Body of pancreas (tissue), 4 donors: Measurements from ENCODE around the gene NEDD9. TPM values are rescaled to one million over a fixed set of nuclear protein-coding genes. Genes with fewer than 3 reads are reported as not detected.

Experiments used
- ATAC-seq: fragments of 150-250 bp; one replicate; pipeline ENCODE4 v1.9.1; 2016
- DNase-seq, 4 donors: peaks; one replicate each; pipeline ENCODE4 v3.0.0-alpha.2; 2019
- H3K27ac ChIP-seq, 4 donors: fragments of 200-600 bp; sonication (generic); 1 replicate in 3 of 4; 2 replicates in 1 of 4; pipeline versions ENCODE4 v1.5.1 to v1.6.1; 2016 to 2019; ENCODE audit warnings: mild to moderate bottlenecking in 1 of 4, mixed read lengths in 1 of 4, moderate library complexity in 1 of 4
- H3K27me3 ChIP-seq, 2 donors: fragments of 200-600 bp; sonication (generic); one replicate each; pipeline ENCODE4 v1.6.0; 2016; ENCODE audit warnings: mild to moderate bottlenecking in 1 of 2
- H3K36me3 ChIP-seq, 2 donors: fragments of 200-600 bp; sonication (generic); replicated peaks in 1 of 2; 2 replicates each; pipeline ENCODE4 v1.5.1; 2016; ENCODE audit warnings: low read depth in 2 of 2; ENCODE audit not compliant: insufficient read depth in 1 of 2
- H3K4me1 ChIP-seq: fragments of 200-600 bp; sonication (generic); one replicate; pipeline ENCODE4 v1.6.0; 2016
- H3K4me3 ChIP-seq, 2 donors: fragments of 200-600 bp; sonication (generic); 1 replicate in 1 of 2; 2 replicates in 1 of 2; pipeline ENCODE4 v1.5.1; 2016 to 2019
- H3K9me3 ChIP-seq, 3 donors: fragments of 200-600 bp; sonication (generic); 1 replicate in 2 of 3; 2 replicates in 1 of 3; pipeline ENCODE4 v1.5.1; 2016
- POLR2A ChIP-seq, 3 donors: fragments of 450-650 bp; IDR thresholded peaks; one replicate each; pipeline ENCODE4 v1.6.1; 2016; ENCODE audit warnings: antibody characterized with exemption in 3 of 3, mild to moderate bottlenecking in 2 of 3
- WGBS, 2 donors: methylation state at CpG; one replicate each; pipeline ENCODE4 v1.1.5; 2017; 5-methylcytosine and 5-hydroxymethylcytosine counted together
- intact Hi-C: fragments of 100-400 bp; cut with DNase I; formaldehyde crosslinking; loops from one replicate; pipeline ENCODE4 v1.15.1; 2023
- total RNA-seq, 2 donors: library from RNA; depleted of rRNA; stranded (reverse); fragments of >200 nt; gene quantifications; one replicate each; pipeline ENCODE4 v1.1.0, GENCODE V29; 2016
- TF ChIP-seq, protein P1 (sequence below), 7 experiments: fragments of 450-650 bp in 4 of 7; fragments of 200-600 bp in 3 of 7; sonication (generic) in 3 of 7; IDR thresholded peaks; one replicate each; pipeline ENCODE4 v1.5.1; 2016 to 2019; ENCODE audit warnings: antibody characterized with exemption in 7 of 7

NEDD9 gene
- total RNA-seq, 2 donors from 2014 or later: 22.8 to 58.3 TPM

DNA sequence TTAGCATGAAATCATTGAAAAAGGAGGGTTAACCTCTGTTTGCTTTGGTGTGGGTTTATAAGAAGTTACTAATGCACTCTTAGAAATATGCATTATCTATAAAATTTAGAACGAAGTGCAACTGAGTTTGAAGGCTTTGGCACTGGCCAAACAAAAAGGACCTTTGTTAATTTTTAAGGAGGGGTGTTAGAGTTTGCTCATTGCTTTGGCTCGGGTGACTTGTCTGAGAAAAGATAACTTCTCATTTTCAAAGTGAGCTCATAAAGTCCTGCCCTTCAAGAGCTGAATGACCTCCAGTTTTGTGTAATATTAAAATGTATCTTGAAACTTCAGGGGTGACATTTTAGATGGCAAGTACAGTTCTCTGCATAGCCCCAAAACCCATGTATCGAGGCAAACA is 25.9 kb downstream of the NEDD9 start:
- intact Hi-C loops: no loop called here
- H3K27ac ChIP-seq: peak overlapping the region; percentile 73 to 84 (median 75)
- H3K9me3 ChIP-seq: no peaks in the 10 kb centered on the region
- TF ChIP-seq, protein P1, sequence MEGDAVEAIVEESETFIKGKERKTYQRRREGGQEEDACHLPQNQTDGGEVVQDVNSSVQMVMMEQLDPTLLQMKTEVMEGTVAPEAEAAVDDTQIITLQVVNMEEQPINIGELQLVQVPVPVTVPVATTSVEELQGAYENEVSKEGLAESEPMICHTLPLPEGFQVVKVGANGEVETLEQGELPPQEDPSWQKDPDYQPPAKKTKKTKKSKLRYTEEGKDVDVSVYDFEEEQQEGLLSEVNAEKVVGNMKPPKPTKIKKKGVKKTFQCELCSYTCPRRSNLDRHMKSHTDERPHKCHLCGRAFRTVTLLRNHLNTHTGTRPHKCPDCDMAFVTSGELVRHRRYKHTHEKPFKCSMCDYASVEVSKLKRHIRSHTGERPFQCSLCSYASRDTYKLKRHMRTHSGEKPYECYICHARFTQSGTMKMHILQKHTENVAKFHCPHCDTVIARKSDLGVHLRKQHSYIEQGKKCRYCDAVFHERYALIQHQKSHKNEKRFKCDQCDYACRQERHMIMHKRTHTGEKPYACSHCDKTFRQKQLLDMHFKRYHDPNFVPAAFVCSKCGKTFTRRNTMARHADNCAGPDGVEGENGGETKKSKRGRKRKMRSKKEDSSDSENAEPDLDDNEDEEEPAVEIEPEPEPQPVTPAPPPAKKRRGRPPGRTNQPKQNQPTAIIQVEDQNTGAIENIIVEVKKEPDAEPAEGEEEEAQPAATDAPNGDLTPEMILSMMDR (IDR thresholded peaks at IDR 0.05): no peak
- TF ChIP-seq POLR2A (IDR thresholded peaks at IDR 0.05): no peak
- no peak overlapping the region for H3K4me3 ChIP-seq
- DNase-seq (no peak), ATAC-seq (no peak)
- H3K36me3 ChIP-seq: no peaks in the 10 kb centered on the region
- WGBS, 2 donors: 48 to 57% methylated on average over 3 of the region's 3 CpGs
- H3K27me3 ChIP-seq: no peaks in the 10 kb centered on the region
- peaks cover 56% of the 10 kb centered on the region for H3K4me1 ChIP-seq

DNA sequence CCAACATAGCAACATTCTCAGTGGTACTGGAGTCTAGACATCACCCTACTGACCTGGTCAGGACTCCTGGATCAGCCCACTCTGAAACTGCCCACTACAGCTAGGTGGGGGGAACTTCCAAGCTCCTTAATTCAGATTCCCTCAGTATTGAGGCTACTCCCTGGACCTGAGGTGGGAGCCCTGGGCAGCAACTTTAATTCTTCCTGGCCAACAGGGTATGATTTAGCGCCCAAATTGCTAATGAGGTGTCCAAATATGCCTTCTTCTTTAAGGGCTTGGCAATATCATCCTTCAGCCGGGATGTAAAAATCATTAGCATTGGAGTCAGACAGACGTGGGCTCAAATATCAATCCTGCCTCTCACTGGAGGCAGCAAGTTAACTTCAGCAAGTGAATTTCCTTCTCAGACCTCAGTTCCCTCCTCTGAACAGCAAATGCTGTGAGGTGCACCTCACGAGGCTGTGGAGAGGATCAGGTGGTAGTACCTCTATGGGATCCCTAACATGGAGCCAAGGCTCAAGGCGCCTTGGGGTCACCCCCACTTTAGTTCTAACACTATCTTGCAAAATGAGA is 27.6 kb downstream of the NEDD9 start:
- no peak overlapping the region for H3K4me3 ChIP-seq
- no peak for TF ChIP-seq POLR2A (IDR thresholded peaks at IDR 0.05)
- TF ChIP-seq, protein P1 (IDR thresholded peaks at IDR 0.05): no peak
- H3K27me3 ChIP-seq: no peaks in the 10 kb centered on the region
- no peaks in the 10 kb centered on the region for H3K36me3 ChIP-seq
- H3K4me1 ChIP-seq: peaks cover 42% of the 10 kb centered on the region
- intact Hi-C loops: no loop called here
- DNase-seq (no peak), ATAC-seq (no peak)
- WGBS, 2 donors: 86 to 91% methylated on average over 5 of the region's 5 CpGs
- H3K27ac ChIP-seq: peak overlapping the region; percentile 2 to 79 (median 48)
- H3K9me3 ChIP-seq: no peaks in the 10 kb centered on the region

DNA sequence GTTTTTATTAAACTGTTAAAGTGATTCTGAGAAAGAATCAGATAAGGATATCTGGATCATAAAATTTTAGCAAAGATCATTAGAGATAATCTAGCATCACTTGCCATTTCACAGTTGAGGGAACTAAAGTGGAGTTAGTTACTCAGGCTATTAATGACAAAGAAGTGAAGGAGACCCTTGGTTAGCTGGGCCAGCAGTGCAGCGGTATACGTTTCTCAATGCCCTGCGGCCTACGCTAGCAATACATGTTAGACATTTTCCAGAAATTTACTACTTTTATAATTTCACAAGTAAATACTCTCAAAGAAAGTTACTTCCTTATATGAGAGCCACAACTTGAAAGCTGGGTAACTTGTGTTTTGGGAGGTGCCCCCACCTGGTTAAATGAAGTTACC is 28.5 kb downstream of the NEDD9 start:
- intact Hi-C loops: no loop called here
- H3K4me1 ChIP-seq: peaks cover 42% of the 10 kb centered on the region
- ATAC-seq: no peak
- H3K27ac ChIP-seq: peak overlapping the region in 3 of 4 donors; percentile 55 to 79 (median 75)
- WGBS, 2 donors: 94 to 98% methylated on average over 4 of the region's 4 CpGs
- TF ChIP-seq, protein P1 (IDR thresholded peaks at IDR 0.05): no peak
- no peak for DNase-seq
- H3K4me3 ChIP-seq: no peak overlapping the region
- no peaks in the 10 kb centered on the region for H3K27me3 ChIP-seq
- H3K9me3 ChIP-seq: no peaks in the 10 kb centered on the region
- no peaks in the 10 kb centered on the region for H3K36me3 ChIP-seq

DNA sequence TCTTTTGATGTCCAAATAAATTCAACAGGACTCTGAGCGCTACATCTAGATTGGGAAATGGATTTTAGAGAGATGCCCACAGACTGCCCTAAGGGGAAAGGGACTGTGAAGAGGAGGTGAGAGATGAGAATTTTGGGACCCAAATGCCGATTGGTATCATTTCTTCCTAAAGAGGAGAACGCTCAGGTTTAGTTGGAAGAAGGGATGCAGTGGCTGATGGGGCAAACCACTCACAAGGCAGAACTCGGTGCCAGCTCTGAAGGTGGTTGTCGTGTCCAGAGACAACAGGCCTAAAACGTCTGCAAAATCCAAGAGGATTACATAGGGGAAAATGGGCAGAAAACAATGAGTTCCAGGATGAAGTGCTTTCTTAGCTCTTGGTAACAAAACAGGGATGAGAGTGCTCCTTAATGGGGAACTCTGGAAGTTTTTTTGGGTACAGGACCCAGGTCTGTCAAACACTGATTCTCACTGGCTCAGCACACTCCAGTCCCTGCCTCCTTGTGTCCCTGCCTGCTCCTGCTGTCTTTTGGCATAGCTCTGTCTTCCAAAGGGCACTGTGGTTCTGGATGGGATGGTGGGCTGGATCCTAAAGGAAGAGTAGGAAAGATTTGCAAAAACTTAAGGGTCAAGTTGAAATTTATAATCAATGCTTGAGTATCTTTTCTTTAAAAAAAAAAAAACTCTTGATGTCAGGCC is 29.0 kb downstream of the NEDD9 start:
- 72 to 75% methylated on average over 6 of the region's 6 CpGs for whole genome bisulfite sequencing, 2 donors
- peak overlapping the region; percentile 55 to 79 (median 66) for H3K27ac ChIP-seq

More for the DNA sequence above, 29.0 kb downstream of the NEDD9 start:
- ATAC-seq (no peak), DNase-seq (no peak)
- Histone ChIP-seq H3K4me1 (peaks cover 48% of the 10 kb centered on the region), H3K36me3 (no peaks in the 10 kb centered on the region), H3K4me3 (no peak overlapping the region), H3K9me3 (no peaks in the 10 kb centered on the region), H3K27me3 (no peaks in the 10 kb centered on the region)
- intact Hi-C loops: no loop called here
- TF ChIP-seq, protein P1 (IDR thresholded peaks at IDR 0.05): no peak
- TF ChIP-seq POLR2A (IDR thresholded peaks at IDR 0.05): no peak
